CD1c-positive myeloid dendritic cell (primary cell): ENCODE measurements around the gene OAF.

Source experiments
- DNase-seq: peaks from one replicate; pipeline ENCODE4 v3.0.0-alpha.2; 2016; ENCODE audit errors: extremely low spot score

The OAF gene

GRCh38 chr11:120201653-120202052 lies 9.2 kb upstream of the OAF start:
- DNase-seq: no peak

- DNase-seq: no peak
Observed at GRCh38 chr11:120203626-120204025, 7.2 kb upstream of the OAF start.

- peak; percentile 60 for DNase-seq
Observed at GRCh38 chr11:120205596-120206161, 5.2 kb upstream of the OAF start.

- DNase-seq: no peak
Observed at GRCh38 chr11:120207512-120207911, 3.3 kb upstream of the OAF start.

GRCh38 chr11:120208001-120208441 lies 2.8 kb upstream of the OAF start:
- peak; percentile 31 for DNase-seq

GRCh38 chr11:120208777-120209176 lies 2.1 kb upstream of the OAF start:
- peak; percentile 87 for DNase-seq

GRCh38 chr11:120209746-120210625 lies 846 bp upstream of the OAF start:
- peak; percentile 5 for DNase-seq

GRCh38 chr11:120211522-120212258 lies 858 bp downstream of the OAF start:
- DNase-seq: no peak

- no peak for DNase-seq
Observed at GRCh38 chr11:120212259-120212878, 1.5 kb downstream of the OAF start.

- no peak for DNase-seq
Observed at GRCh38 chr11:120212926-120213325, 2.1 kb downstream of the OAF start.

GRCh38 chr11:120214581-120214980 lies 3.7 kb downstream of the OAF start:
- DNase-seq: no peak

GRCh38 chr11:120215634-120216033 lies 4.8 kb downstream of the OAF start:
- DNase-seq: no peak

- no peak for DNase-seq
Observed at GRCh38 chr11:120216426-120217102, 5.7 kb downstream of the OAF start.

GRCh38 chr11:120217526-120217925 lies 6.7 kb downstream of the OAF start:
- DNase-seq: no peak

- DNase-seq: no peak
Observed at GRCh38 chr11:120217941-120218694, 7.3 kb downstream of the OAF start.

GRCh38 chr11:120218695-120219033 lies 7.8 kb downstream of the OAF start:
- DNase-seq: no peak

GRCh38 chr11:120219232-120219937 lies 8.6 kb downstream of the OAF start:
- DNase-seq: peak; percentile 12

GRCh38 chr11:120219938-120220746 lies 9.3 kb downstream of the OAF start:
- DNase-seq: no peak

GRCh38 chr11:120220747-120221037 lies 9.9 kb downstream of the OAF start:
- DNase-seq: no peak
